D721Med (cell line): ENCODE measurements around the gene SPECC1.

Experiments used
- DNase-seq: peaks from one replicate; pipeline ENCODE4 v3.0.0; 2011; ENCODE audit warnings: low spot score; ENCODE audit not compliant: insufficient read length
- FAIRE-seq: peaks from 2 replicates; lab custom pipeline; 2011; peaks lifted over from hg19 to GRCh38; lab: Jason Lieb, UNC
- TF ChIP-seq, protein P1 (sequence below): IDR thresholded peaks from 2 replicates; pipeline ENCODE4 v1.5.1; 2012; ENCODE audit warnings: mild to moderate bottlenecking, control low read depth; ENCODE audit not compliant: insufficient read depth; ENCODE audit errors: missing control alignments

Gene SPECC1

DNA sequence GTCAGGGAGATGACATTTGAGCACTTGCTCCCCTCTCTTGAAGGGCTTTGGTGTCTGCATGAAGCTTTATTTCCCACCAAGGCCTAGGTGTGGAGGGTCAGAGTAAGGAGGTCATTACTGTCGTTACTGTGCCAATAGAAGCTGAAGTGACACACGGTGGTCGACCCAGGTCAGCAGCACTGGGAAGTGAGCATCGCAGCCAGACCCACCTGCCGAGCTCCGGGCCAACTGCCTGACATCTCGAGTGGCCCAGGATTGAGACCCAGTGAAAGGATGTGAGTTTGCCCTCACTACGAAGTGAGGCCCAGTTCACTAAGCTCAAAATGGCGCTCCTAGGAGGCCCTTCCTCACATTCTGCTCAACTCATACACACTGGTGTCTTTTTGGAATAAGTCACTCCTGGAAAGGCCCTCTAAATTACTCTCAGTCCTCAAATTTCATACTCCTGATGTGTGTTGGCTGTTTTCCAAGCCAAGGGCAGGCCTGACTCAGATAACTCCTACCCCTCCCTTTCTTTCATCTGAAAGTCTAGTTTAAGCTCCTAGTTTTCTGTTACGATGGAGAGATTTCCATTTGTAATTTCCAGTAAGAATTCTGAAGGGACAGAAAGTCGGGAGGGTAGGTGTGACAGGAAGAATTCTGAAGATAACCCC lies 257.8 kb downstream of the SPECC1 start:
- TF ChIP-seq, protein P1, sequence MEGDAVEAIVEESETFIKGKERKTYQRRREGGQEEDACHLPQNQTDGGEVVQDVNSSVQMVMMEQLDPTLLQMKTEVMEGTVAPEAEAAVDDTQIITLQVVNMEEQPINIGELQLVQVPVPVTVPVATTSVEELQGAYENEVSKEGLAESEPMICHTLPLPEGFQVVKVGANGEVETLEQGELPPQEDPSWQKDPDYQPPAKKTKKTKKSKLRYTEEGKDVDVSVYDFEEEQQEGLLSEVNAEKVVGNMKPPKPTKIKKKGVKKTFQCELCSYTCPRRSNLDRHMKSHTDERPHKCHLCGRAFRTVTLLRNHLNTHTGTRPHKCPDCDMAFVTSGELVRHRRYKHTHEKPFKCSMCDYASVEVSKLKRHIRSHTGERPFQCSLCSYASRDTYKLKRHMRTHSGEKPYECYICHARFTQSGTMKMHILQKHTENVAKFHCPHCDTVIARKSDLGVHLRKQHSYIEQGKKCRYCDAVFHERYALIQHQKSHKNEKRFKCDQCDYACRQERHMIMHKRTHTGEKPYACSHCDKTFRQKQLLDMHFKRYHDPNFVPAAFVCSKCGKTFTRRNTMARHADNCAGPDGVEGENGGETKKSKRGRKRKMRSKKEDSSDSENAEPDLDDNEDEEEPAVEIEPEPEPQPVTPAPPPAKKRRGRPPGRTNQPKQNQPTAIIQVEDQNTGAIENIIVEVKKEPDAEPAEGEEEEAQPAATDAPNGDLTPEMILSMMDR, result no peak
- no peak for FAIRE-seq
- no peak for DNase-seq

DNA sequence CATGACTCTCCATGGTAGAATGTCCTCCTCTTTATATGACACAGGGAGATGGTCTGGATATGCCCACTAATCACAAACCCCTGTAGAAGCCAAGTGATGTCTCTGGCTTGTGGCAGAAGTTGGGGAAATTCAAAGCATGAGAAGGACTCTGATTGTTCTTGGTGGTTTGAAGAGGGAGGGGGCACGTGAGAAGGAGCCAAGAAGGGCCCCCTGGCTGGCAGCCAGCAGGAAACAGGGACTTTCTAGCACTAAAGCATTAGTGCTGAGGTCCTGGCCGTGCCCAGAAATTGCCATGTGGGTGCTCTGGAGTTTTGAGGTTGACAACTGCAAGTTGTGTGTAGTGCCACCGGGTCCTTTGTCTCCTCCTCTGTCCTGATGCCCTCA lies 258.3 kb downstream of the SPECC1 start:
- TF ChIP-seq, protein P1, result no peak
- FAIRE-seq, result no peak
- DNase-seq, result no peak

DNA sequence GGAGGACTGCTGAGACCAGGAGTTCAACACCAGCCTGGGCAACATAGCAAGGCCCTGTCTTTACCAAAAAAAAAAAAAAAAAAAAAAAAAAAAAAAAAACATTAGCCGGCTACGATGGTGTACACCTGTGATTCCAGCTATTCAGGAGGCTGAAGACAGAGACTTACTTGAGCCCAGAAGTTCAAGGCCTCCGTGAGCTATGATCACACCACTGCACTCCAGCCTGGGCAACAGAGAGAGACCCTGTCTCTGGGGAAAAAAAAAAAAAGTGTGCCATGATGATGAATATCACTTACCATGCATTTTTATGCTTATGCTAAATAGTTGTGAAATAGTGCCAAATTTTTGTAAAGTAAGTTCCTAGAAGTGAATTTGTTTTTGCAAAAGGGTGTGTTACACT lies 261.2 kb downstream of the SPECC1 start:
- DNase-seq (no peak), FAIRE-seq (no peak)
- TF ChIP-seq, protein P1, result no peak

DNA sequence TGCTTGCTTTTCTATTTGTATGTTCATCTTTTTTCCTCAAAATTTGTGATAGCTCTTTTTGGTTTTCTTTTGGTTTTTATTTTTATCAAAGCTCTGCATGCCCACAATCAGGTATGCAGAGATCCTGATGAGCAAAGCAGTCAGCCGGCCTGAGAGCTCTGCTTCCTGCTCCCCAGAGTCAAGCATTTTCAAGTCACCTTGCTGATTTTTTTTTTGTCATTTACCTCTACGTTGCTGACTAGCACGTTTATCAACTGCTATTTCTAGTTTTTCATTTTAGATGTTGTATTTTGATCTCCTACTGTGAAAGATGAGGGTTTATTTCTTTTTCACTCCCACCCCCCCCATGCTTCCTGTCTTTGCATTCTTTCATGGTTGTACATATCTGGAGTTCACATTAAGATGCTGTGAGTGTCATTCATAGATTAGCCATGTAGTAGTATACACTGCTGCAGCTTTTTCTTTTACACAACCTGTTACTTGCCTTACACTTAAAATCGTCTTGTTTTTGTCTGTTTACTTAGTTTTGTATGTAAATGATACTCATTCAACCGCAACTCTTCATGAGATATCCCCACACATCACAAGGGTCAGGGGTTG lies 262.0 kb downstream of the SPECC1 start:
- DNase-seq (no peak), FAIRE-seq (no peak)
- TF ChIP-seq, protein P1, result no peak

DNA sequence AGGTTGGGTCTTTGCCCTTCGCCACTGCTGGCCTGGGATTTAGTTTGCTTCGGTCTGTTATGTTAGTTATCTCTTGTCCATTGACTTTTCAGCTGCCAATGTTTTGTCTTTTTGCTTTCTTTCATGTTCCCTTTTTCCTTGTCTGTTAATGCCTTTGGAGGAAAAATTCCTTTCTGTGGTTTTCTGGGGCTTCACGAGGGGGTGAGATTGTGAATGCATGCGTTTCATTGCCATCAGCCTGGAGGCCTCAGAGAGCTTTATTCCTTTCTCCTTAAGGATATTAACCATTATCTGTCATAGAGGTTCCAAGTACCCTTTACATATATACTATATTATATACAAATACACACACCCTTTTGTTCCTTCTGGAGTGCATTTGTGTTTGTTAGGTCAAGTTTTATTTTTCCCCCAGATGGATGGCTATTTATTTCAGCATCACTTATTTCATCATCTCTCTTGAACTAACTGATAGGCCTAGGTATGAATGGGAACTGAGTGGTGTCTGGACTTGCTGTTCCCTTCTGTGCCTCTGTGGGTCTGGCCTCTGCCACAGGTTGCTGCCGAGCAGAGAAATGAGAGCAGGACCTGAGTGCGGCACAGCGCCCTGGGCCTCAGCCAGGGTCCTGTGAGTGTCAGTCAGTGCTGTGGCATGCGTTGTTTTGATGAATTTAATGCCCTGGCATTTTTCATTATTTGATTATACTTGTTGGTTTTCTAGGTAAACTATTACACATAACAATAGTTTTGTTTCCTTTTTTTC lies 264.8 kb downstream of the SPECC1 start:
- TF ChIP-seq, protein P1, result no peak
- no peak for FAIRE-seq
- no peak for DNase-seq

DNA sequence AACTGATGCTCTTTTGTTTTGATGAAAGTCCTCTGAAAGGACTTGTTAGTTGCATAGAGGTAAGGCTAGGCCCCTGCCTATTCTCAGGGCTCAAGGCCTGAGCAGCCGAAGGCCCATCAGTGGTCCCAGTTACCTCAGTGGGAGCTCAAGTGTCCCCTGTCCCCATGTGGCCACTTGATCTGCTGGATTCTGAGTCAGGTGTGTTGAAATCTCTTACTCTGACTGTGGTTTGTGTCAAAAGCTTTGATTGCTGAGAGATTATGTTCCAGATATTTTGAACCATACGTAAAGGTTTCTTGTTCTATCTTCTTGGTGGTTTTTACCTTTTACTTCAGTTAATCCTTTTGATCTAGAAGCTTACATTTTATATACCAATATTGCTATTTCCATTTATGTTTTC lies 266.5 kb downstream of the SPECC1 start:
- FAIRE-seq (no peak), DNase-seq (no peak)
- TF ChIP-seq, protein P1, result no peak
